HCT116 (cell line): ENCODE results near the gene IZUMO4. TPM values are rescaled to one million over a fixed set of nuclear protein-coding genes. Genes with fewer than 3 reads are reported as not detected.

ENCODE experiments used
- ATAC-seq: fragments of 200-7000 bp; cut with Tn5 transposase; 2 replicates; pipeline ENCODE4 v1.9.1; 2020; ENCODE audit warnings: mild to moderate bottlenecking, moderate library complexity
- BruUV-seq: library from RNA; stranded (reverse); fragments of 400-500 nt; replicated peaks from 2 replicates; lab custom pipeline; 2021; lab: Mats Ljungman, UMichigan
- CTCF ChIA-PET: fragments of 300-600 bp; sonication (Branson Sonifier 250); formaldehyde crosslinking; loops from one replicate; lab custom pipeline; 2021; ENCODE audit warnings: antibody characterized with exemption; lab: Charles Lee
- POLR2A ChIA-PET: fragments of 300-600, 350-600 bp; sonication (Branson Sonifier 250); formaldehyde crosslinking; loops from one replicate; lab custom pipeline; 2021; ENCODE audit warnings: antibody characterized with exemption; lab: Charles Lee
- RAD21 ChIA-PET, 2 experiments: fragments of 300-600 bp; sonication (Branson Sonifier 250); formaldehyde crosslinking; loops; one replicate each; lab custom pipeline; 2023; ENCODE audit warnings: low total read pairs in 2 of 2; ENCODE audit not compliant: uncharacterized antibody in 2 of 2, unreplicated experiment in 2 of 2, low non-redundant PET in 1 of 2; lab: Charles Lee
- DNase-seq: peaks from one replicate; pipeline ENCODE4 v3.0.0-alpha.2; 2010; ENCODE audit warnings: low read depth, low spot score
- H2AFZ ChIP-seq: fragments of 200-600 bp; shearing (Covaris generic), sonication (generic); 2 replicates; pipeline ENCODE4 v1.6.1; 2017; ENCODE audit warnings: low read depth, mixed run types, mixed read lengths, antibody characterized with exemption, low read length; ENCODE audit not compliant: poor library complexity, severe bottlenecking
- H3K27ac ChIP-seq: 2 replicates; pipeline ENCODE4 v1.5.1; 2012; ENCODE audit warnings: low read depth, low read length
- H3K27me3 ChIP-seq: fragments of 200-600 bp; sonication (generic); 2 replicates; pipeline ENCODE4 v1.6.1; 2016; ENCODE audit warnings: mixed run types, low read length, mixed read lengths; ENCODE audit not compliant: insufficient read depth
- H3K36me3 ChIP-seq, 2 experiments: fragments of 200-500 bp in 1 of 2; fragments of 200-600 bp in 1 of 2; sonication (Bioruptor generic) in 1 of 2; sonication (generic) in 1 of 2; 2 replicates each; pipeline versions ENCODE4 v1.5.1 to v1.6.1; 2014 to 2016; ENCODE audit warnings: low read length in 2 of 2, inconsistent platforms in 1 of 2, mixed read lengths in 1 of 2, mixed run types in 1 of 2; ENCODE audit not compliant: insufficient read depth in 2 of 2, control insufficient read depth in 1 of 2
- H3K4me1 ChIP-seq, 2 experiments: fragments of 200-600 bp in 1 of 2; sonication (generic) in 1 of 2; 2 replicates each; pipeline versions ENCODE4 v1.5.1 to v1.6.1; 2012 to 2017; ENCODE audit warnings: low read length in 2 of 2, inconsistent platforms in 1 of 2, mild to moderate bottlenecking in 1 of 2, mixed read lengths in 1 of 2, mixed run types in 1 of 2, moderate library complexity in 1 of 2; ENCODE audit not compliant: insufficient read depth in 2 of 2, control insufficient read depth in 1 of 2
- H3K4me2 ChIP-seq: fragments of 200-600 bp; sonication (generic); 2 replicates; pipeline ENCODE4 v1.6.1; 2017; ENCODE audit warnings: mixed run types, low read length, mixed read lengths
- H3K4me3 ChIP-seq, 2 experiments: fragments of 200-600 bp in 1 of 2; sonication (generic) in 1 of 2; replicated peaks in 1 of 2; 2 replicates each; pipeline ENCODE4 v1.5.1; 2011 to 2016; ENCODE audit warnings: low read length in 2 of 2, control low read depth in 1 of 2, low read depth in 1 of 2, mild to moderate bottlenecking in 1 of 2, mixed read lengths in 1 of 2, mixed run types in 1 of 2
- H3K79me2 ChIP-seq: fragments of 200-600 bp; sonication (generic); 2 replicates; pipeline ENCODE4 v1.6.1; 2017; ENCODE audit warnings: mild to moderate bottlenecking, mixed run types, low read length, moderate library complexity, mixed read lengths; ENCODE audit not compliant: insufficient read depth
- H3K9ac ChIP-seq: fragments of 200-600 bp; sonication (generic); 2 replicates; pipeline ENCODE4 v1.6.1; 2016; ENCODE audit warnings: low read length, mixed read lengths
- H3K9me2 ChIP-seq: fragments of 200-600 bp; sonication (generic), shearing (Covaris generic); 2 replicates; pipeline ENCODE4 v1.6.1; 2017; ENCODE audit warnings: mixed run types, mild to moderate bottlenecking, moderate library complexity; ENCODE audit not compliant: insufficient read depth
- H3K9me3 ChIP-seq, 2 experiments: fragments of 200-500 bp in 1 of 2; fragments of 200-600 bp in 1 of 2; sonication (Bioruptor generic) in 1 of 2; sonication (generic) in 1 of 2; 2 replicates each; pipeline ENCODE4 v1.6.1; 2014 to 2017; ENCODE audit warnings: low read length in 2 of 2, mixed read lengths in 2 of 2, inconsistent platforms in 1 of 2, low read depth in 1 of 2, mild to moderate bottlenecking in 1 of 2, mixed run types in 1 of 2, moderate library complexity in 1 of 2; ENCODE audit not compliant: control insufficient read depth in 1 of 2, insufficient read depth in 1 of 2
- H4K20me1 ChIP-seq: fragments of 200-600 bp; sonication (generic), shearing (Covaris generic); 2 replicates; pipeline ENCODE4 v1.6.1; 2017; ENCODE audit warnings: mixed run types, mild to moderate bottlenecking, moderate library complexity; ENCODE audit not compliant: insufficient read depth
- ATF3 ChIP-seq: IDR thresholded peaks from 2 replicates; pipeline ENCODE4 v1.6.1; 2012
- CTCF ChIP-seq, 3 experiments: fragments of 200-600 bp in 1 of 3; sonication (generic) in 1 of 3; IDR thresholded peaks in 2 of 3; conservative IDR thresholded peaks in 1 of 3; 2 replicates each; pipeline ENCODE4 v1.5.1; 2012 to 2017; ENCODE audit warnings: low read depth in 2 of 3, low read length in 2 of 3, antibody characterized with exemption in 1 of 3, borderline replicate concordance in 1 of 3, control low read depth in 1 of 3, mild to moderate bottlenecking in 1 of 3, mixed read lengths in 1 of 3, mixed run types in 1 of 3, moderate library complexity in 1 of 3; ENCODE audit not compliant: insufficient read depth in 1 of 3
- ELF1 ChIP-seq: IDR thresholded peaks from 2 replicates; pipeline ENCODE4 v1.6.1; 2012; ENCODE audit warnings: low read depth, borderline replicate concordance
- FOSL1 ChIP-seq: IDR thresholded peaks from 2 replicates; pipeline ENCODE4 v1.6.1; 2012; ENCODE audit warnings: low read depth
- JUND ChIP-seq: IDR thresholded peaks from 2 replicates; pipeline ENCODE4 v1.6.1; 2012
- SRF ChIP-seq: IDR thresholded peaks from 2 replicates; pipeline ENCODE4 v1.6.1; 2012; ENCODE audit warnings: low read depth
- ZBTB33 ChIP-seq: IDR thresholded peaks from 2 replicates; pipeline ENCODE4 v1.6.1; 2011; ENCODE audit warnings: mild to moderate bottlenecking, low read length, moderate library complexity; ENCODE audit not compliant: insufficient replicate concordance; ENCODE audit errors: extremely low read depth
- ZNF274 ChIP-seq: fragments of 200-500 bp; sonication (Bioruptor generic); IDR thresholded peaks from 2 replicates; pipeline ENCODE4 v1.6.1; 2014; ENCODE audit warnings: mild to moderate bottlenecking, low read depth, low read length, inconsistent platforms
- intact Hi-C: fragments of 100-400 bp; cut with micrococcal nuclease; formaldehyde crosslinking; loops from 2 replicates; pipeline ENCODE4 v1.10.0; 2022
- total RNA-seq: library from RNA; stranded (reverse); gene quantifications from one replicate; pipeline ENCODE4 v1.2.1, GENCODE V29; 2021; ENCODE audit not compliant: unreplicated experiment

Gene IZUMO4
- total RNA-seq, 1 experiment from 2014 or later = 6.1 TPM

GRCh38 chr19:2099054-2099501, 2.4 kb downstream of the IZUMO4 start:
- Histone ChIP-seq H3K4me1 (peaks cover 11 to 24% of the 10 kb centered on the region in 2 experiments), H4K20me1 (no peaks in the 10 kb centered on the region), H3K27ac (no peak overlapping the region), H3K9ac (no peak overlapping the region), H3K4me3 (no peak overlapping the region), H3K27me3 (no peaks in the 10 kb centered on the region), H3K9me3 (no peaks in the 10 kb centered on the region), H3K79me2 (peaks cover 24% of the 10 kb centered on the region), H2AFZ (no peak overlapping the region), H3K9me2 (no peaks in the 10 kb centered on the region), H3K36me3 (peaks cover 12 to 18% of the 10 kb centered on the region in 2 experiments; a peak in 3 of 4 replicates), H3K4me2 (no peak overlapping the region)
- intact Hi-C loops = no loop called here
- CTCF ChIA-PET = no interaction called here
- no TSS peak for BruUV-seq
- RAD21 ChIA-PET = no interaction called here
- no peak for DNase-seq
- TF ChIP-seq CTCF (IDR thresholded peaks at IDR 0.05 in 2 of 3, conservative IDR thresholded peaks at IDR 0.05 in 1 of 3; ENCODE audit: borderline replicate concordance in 1 of 3, insufficient read depth in 1 of 3, low read depth in 2 of 3, low read length in 2 of 3) = no peak
- TF ChIP-seq ATF3 = no peak
- TF ChIP-seq SRF = no peak
- TF ChIP-seq FOSL1 = no peak
- no peak for TF ChIP-seq ZNF274
- no peak for TF ChIP-seq ELF1
- no peak for TF ChIP-seq ZBTB33
- no peak for TF ChIP-seq JUND
- no peak for ATAC-seq
- POLR2A ChIA-PET = no interaction called here
